Measurements from ENCODE around the gene MACROH2A1. TPM values are rescaled to one million over a fixed set of nuclear protein-coding genes. Genes with fewer than 3 reads are reported as not detected.

MACROH2A1 gene
- 241 and 254 TPM in 2 replicates for total RNA-seq (ENCODE audit: low replicate concordance)
- long read RNA-seq, full-length matches to known transcripts, result 36 of 122 reads
- long read RNA-seq, partial matches to known transcripts, result 9 of 122 reads
- long read RNA-seq, other reads (novel, unspliced or antisense), result 77 of 122 reads

- Mint-ChIP-seq H3K27ac (peak within 1 kb of the TSS; percentile 92), H3K27me3 (peaks cover 7% of the 10 kb centered on the region), H3K4me3 (peak within 1 kb of the TSS; percentile 95), H3K9me3 (no peaks in the 10 kb centered on the region), H3K36me3 (no peaks in the 10 kb centered on the region), H3K4me1 (ENCODE audit: unreplicated experiment) (peaks cover 53% of the 10 kb centered on the region)
- peak; percentile 91 for DNase-seq (ENCODE audit: extremely low spot score, unreplicated experiment)
- TF ChIP-seq CTCF (conservative IDR thresholded peaks at IDR 0.05), result peak; percentile 32
These were observed at the start of gene MACROH2A1 for GRCh38 chr5:135398855-135399793. TSS of gene MACROH2A1 (minus strand) at chr5:135399231. CDS start at chr5:135389093, 10,138 bp downstream.

GRCh38 chr5:135448071-135448739 lies 49.2 kb upstream of the MACROH2A1 start:
- Mint-ChIP-seq H3K27me3 (peaks cover 24% of the 10 kb centered on the region), H3K27ac (no peak overlapping the region), H3K4me3 (no peak overlapping the region), H3K36me3 (no peaks in the 10 kb centered on the region), H3K4me1 (ENCODE audit: unreplicated experiment) (peaks cover 23% of the 10 kb centered on the region), H3K9me3 (no peaks in the 10 kb centered on the region)
- DNase-seq (ENCODE audit: extremely low spot score, unreplicated experiment), result no peak
- TF ChIP-seq CTCF (conservative IDR thresholded peaks at IDR 0.05), result no peak

- no peak for TF ChIP-seq CTCF (conservative IDR thresholded peaks at IDR 0.05)
- Mint-ChIP-seq H3K9me3 (no peaks in the 10 kb centered on the region), H3K4me1 (ENCODE audit: unreplicated experiment) (peaks cover 28% of the 10 kb centered on the region), H3K36me3 (no peaks in the 10 kb centered on the region), H3K27me3 (peaks cover 24% of the 10 kb centered on the region), H3K4me3 (no peak within 1 kb of the TSS), H3K27ac (no peak within 1 kb of the TSS)
- DNase-seq (ENCODE audit: extremely low spot score, unreplicated experiment), result no peak
These were observed 48.4 kb upstream of the MACROH2A1 start, which contains the start of gene DCANP1 for GRCh38 chr5:135447298-135447929. TSS of gene DCANP1 (minus strand) at chr5:135447348. CDS start at chr5:135447108, 240 bp downstream.

- no peak for TF ChIP-seq CTCF (conservative IDR thresholded peaks at IDR 0.05)
- H3K27me3 Mint-ChIP-seq, result peaks cover 24% of the 10 kb centered on the region
These were observed 47.6 kb upstream of the MACROH2A1 start for GRCh38 chr5:135446615-135447014.

GRCh38 chr5:135446206-135446605 lies 47.2 kb upstream of the MACROH2A1 start:
- Mint-ChIP-seq H3K27me3 (peaks cover 26% of the 10 kb centered on the region), H3K27ac (no peak overlapping the region)

More at GRCh38 chr5:135446615-135447014, 47.6 kb upstream of the MACROH2A1 start:
- Mint-ChIP-seq H3K27ac (no peak overlapping the region), H3K4me3 (no peak overlapping the region), H3K9me3 (no peaks in the 10 kb centered on the region), H3K36me3 (no peaks in the 10 kb centered on the region), H3K4me1 (ENCODE audit: unreplicated experiment) (peaks cover 28% of the 10 kb centered on the region)
- DNase-seq (ENCODE audit: extremely low spot score, unreplicated experiment), result no peak

More at GRCh38 chr5:135446206-135446605, 47.2 kb upstream of the MACROH2A1 start:
- Mint-ChIP-seq H3K36me3 (peaks cover 1% of the 10 kb centered on the region), H3K9me3 (no peaks in the 10 kb centered on the region), H3K4me3 (no peak overlapping the region), H3K4me1 (ENCODE audit: unreplicated experiment) (peaks cover 32% of the 10 kb centered on the region)
- TF ChIP-seq CTCF (conservative IDR thresholded peaks at IDR 0.05), result no peak
- DNase-seq (ENCODE audit: extremely low spot score, unreplicated experiment), result peak; percentile 29
